ENCODE data around the gene SHISA7.
"Not testable (repeated sequence)": the region's sequence is repeated elsewhere in the genome, so short reads cannot be mapped to it uniquely, and the experiment has no call there.

SHISA7 gene

DNA sequence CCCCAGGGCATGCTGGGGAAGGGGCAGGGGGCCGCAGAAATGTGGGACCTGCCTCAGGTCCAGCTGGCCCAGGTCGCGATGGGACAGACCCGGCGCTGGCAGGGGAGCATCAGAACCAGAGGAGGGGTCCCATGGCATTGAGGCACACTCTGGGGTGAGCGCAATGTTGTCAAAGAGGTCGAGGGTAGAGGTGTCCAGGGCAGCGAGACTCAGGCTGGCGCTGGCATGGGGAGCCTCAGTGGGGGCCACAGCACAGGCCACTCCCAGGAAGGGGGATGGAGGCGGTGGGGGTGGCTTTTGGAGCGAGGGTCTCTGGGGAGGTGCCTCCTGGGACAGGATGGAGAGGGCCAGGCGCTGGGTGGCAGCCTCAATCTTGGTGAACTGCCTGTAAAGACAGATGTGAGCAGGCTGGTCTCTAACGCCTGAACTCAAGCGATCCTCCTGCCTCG is 20.5 kb upstream of the SHISA7 start:
- no peak for DNase-seq (ENCODE audit: low read depth in 2 of 2)

GRCh38 chr19:55462722-55463121 is 19.6 kb upstream of the SHISA7 start:
- DNase-seq (ENCODE audit: low read depth in 2 of 2), result no peak

DNA sequence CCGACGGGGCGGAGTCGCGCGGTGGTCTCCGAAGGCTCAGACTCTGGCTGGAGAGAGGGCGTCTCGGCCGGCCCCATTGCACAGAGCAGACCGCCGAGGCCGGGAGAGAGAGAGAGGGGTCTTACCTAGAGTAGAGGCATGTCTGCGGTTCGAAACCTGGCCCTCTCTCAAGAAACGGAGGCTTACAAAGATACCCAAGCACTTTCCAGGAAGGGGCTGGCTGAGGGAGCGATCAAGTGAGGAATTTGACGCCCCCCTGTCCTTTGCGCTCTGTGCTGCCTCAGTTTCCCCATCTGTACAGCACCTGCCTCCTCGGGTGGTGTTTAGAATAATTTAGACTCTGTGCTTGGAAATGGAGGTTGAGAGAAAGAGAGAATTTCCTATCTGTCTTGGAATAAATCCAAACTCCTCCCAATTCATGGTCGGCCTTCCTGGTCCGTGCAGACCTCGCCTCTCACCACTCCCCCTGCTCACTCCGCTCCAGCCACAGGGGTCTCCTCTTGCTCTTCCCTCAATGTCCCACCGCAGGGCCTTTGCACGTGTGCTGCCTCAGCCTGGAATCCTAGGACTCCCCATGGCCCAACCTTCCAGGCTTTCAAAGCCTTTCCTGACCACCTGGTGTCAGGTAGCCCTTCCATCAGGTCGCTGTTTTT is 19.0 kb upstream of the SHISA7 start:
- DNase-seq (ENCODE audit: low read depth in 2 of 2), result no peak

- peak; percentile 100 for DNase-seq (ENCODE audit: low read depth in 2 of 2)
Measured at GRCh38 chr19:55461259-55461973, 18.3 kb upstream of the SHISA7 start, which contains the start of gene ISOC2. Gene ISOC2, minus strand, starts transcription at chr19:55461642. Its CDS starts 5,156 bp downstream, at chr19:55456486.

DNA sequence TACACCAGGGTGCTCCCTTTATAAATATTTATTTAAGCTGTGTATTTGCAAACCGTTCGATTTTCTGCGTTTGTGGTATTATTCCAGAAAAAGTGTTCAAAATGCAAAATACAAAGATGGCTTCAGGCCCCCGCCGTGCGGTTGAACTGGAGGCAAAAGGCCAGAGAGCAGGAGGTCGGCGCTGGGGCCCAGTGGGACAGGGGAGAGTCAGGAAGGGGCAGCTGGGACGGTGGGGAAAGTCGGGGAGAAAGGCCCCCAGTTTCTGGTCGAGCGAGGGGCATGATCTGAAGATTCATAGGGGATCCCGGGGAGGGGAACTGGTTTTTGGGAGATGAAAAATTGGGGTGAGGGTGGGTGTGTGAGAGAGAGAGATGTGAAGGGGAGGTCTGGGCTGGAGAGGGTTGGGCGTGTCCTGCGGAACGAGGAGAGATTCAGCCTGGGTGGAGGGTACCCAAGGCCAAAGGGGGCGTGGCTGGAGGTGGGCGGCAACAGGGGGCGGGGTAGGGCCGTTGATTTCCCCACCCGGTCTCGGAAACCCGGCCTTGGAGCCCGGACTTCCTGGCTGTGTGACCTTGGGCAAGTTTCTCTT is 17.7 kb upstream of the SHISA7 start:
- DNase-seq (ENCODE audit: low read depth in 2 of 2), result no peak

DNA sequence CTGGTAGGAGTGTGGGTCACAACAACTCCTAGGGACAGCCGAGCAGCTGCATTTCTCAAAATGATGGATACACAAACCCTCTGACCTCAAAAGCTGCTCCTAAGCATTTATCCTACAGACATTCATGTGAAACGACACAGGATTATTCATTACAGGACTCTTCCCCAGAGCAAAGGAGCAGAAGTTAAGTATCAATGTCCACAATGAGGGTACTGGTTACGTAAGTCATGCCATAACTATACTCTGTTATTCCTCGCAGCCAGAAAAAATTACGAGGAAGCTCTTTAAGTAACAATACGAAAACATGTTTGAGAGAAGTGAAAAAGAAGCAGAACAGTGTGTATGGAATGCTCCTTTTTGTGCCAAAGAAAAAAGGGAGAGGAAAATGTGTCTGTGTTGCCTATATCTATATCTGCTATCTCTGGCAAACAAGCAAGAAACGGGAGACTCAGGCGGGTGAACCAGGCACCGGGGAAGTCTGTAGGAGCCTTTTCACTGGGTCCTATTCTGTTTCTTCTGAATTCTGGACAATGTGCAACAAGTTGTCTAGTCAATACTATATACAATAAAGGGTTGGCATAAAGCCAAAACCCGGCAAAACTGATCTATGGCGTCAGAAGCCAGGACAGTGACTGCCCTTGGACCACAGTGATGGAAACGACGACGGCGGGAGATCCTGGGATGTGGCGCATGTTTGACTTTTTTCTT is 17.0 kb upstream of the SHISA7 start:
- DNase-seq (ENCODE audit: low read depth in 2 of 2), result no peak

GRCh38 chr19:55459551-55459949 is 16.4 kb upstream of the SHISA7 start:
- DNase-seq (ENCODE audit: low read depth in 2 of 2), result no peak

GRCh38 chr19:55457683-55458457 is 14.8 kb upstream of the SHISA7 start:
- DNase-seq (ENCODE audit: low read depth in 2 of 2), result no peak

DNA sequence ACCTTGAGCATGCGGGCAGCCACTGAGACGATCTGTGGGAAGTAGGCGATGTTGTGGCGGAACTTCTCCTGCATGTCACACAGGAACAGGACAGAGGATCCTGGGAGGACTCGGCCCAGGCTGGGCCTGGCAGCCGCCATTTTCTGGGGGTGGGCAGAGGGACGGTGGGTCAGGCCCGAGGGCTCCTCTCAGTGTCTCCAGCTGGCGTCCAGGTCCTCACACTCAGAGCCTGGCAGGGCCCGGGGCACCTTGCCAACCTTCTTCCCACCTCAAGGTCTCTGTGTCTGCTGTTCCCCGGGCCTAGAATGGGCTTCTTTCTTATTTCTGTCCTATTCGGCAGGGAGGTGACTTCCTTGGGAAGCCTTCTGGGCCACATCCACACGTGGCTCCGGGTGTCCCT is 13.2 kb upstream of the SHISA7 start:
- no peak for DNase-seq (ENCODE audit: low read depth in 2 of 2)

DNA sequence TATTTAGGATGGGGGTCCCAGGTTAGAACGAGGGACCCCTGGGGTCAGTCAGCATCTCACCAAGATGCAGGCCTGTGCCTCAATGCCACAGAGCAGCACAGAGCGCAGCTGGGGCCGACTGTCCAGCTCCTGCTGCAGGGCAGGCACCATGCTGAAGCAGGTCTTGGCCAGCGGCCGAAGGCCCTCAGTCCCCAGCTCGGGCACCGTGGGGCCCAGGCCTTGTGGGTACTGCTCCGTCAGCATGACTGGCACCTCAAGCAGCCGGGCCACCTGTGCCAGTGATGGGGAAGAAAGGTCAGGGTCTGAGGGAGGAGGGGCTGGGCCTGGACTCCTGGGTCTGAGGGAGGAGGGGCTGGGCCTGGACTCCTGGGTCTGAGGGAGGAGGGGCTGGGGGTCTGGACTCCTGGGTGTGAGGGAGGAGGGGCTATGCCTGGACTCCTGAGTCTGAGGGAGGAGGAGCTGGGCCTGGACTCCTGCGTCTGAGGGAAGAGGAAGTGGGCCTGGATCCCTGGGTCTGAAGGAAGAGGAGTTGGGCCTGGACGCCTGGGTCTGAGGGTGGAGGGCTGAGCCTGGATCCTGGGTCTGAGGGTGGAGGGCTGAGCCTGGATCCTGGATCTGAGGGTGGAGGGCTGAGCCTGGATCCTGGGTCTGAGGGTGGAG is 12.6 kb upstream of the SHISA7 start:
- no peak for DNase-seq (ENCODE audit: low read depth in 2 of 2)

- DNase-seq (ENCODE audit: low read depth in 2 of 2), result no peak
Measured at GRCh38 chr19:55454787-55455243, 11.7 kb upstream of the SHISA7 start.

- no peak for DNase-seq (ENCODE audit: low read depth in 2 of 2)
Measured at GRCh38 chr19:55453511-55454260, 10.6 kb upstream of the SHISA7 start.

DNA sequence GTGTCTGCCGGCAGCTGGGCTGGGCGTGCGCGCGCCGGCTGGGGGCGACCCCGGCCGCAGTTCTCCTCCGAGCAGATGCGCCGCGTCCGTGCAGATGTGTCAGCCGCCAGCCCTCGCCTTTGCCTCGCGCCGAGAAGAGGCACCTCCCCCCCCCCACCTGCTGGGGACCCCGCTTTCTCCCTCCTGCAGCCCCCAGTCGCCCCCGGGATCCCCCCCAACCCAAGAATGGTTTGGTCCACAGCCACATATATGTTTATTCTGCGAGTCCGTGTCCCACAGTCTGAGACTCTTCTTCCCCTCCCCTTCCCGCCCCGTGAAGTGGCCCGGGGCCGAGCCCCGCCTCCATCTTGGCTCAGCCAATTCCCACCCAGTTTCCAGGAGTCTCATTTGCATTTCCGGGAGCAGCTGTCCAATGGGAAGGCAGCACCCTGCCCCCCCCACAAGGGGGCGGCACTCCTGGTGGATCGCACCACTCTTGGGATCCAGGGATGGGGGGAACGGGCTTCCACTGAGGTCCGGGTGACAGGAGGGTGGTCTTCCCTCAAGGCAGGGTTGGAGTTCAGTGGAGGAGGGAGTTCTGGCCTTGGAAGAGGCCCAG is 9.7 kb upstream of the SHISA7 start:
- DNase-seq (ENCODE audit: low read depth in 2 of 2), result no peak

- DNase-seq (ENCODE audit: low read depth in 2 of 2), result no peak
Measured at GRCh38 chr19:55451965-55452748, 9.1 kb upstream of the SHISA7 start.

GRCh38 chr19:55451163-55451964 is 8.3 kb upstream of the SHISA7 start:
- no peak for DNase-seq (ENCODE audit: low read depth in 2 of 2)

DNA sequence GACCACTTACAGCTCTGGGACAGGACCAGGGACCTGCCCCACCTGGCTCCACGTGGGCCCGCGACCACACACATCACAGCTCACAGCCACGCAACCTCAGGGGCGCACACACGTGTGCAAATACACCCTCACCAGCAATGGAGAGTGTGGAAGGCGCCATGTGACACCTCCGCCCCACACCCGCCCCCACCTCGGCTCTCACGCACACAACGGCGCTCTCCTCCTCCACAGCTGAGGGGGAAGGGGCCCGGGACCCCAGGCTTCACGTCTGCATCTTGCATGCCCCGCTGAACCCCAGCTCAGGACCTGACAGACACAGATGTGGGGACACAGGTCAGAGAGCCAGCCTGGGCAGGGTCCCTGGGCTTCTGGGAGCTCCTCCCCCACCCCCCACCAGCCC is 6.4 kb upstream of the SHISA7 start:
- no peak for DNase-seq (ENCODE audit: low read depth in 2 of 2)

DNA sequence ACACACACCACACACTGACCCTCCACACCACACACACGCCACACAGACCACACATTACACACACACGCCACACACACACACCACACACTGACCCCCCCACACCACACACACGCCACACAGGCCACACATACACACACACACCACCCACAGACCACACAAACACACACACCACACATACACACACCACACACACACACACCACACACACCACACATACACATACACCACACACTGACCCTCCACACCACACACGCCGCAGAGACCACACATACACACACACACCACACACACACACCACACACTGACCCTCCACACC is 5.0 kb upstream of the SHISA7 start:
- not testable (repeated sequence) for DNase-seq (ENCODE audit: low read depth in 2 of 2)

DNA sequence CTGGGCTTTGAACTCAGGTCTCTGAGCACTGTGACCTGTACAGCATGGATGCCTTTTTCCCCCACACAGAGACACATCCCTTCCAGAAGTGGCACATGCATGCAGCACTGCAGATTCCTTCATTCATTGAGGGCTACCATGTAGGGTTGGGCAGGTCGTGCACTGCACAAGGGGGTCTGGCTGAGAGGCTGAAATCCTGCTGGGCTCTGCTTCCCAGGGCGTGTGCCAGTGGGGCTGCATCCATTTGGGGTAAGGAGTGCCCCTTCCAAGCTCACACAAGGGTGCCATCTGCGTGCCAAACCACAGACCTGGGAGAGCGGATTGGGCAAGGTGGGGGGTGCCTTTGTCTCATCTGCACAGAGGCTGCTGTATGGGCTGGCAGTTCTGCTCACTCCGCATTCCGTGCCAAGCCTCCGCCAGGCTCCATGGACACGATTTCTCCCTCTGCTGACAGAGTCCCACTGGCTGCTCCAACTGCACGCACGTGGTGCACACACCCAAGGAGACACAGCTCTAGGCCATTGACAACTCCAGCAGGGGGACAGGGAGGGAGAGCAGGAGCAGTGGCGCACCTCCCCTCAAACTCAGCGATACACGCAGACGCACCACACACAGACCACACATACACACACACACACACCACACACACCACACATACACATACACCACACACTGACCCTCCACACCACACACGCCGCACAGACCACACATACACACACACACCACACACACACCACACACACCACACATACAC is 4.5 kb upstream of the SHISA7 start:
- DNase-seq (ENCODE audit: low read depth in 2 of 2), result no peak
